ENCODE results near the gene COL2A1.

The COL2A1 gene

GRCh38 chr12:48031135-48031960, 27.1 kb upstream of the COL2A1 start:
- no peak for TF ChIP-seq CTCF (IDR thresholded peaks at IDR 0.05; ENCODE audit: low read depth, low read length)
- no peak for DNase-seq (ENCODE audit: low read depth in 2 of 2)
- no peak overlapping the region for H3K4me3 ChIP-seq (replicated peaks in 1 of 2; ENCODE audit: low read depth in 2 of 2, low read length in 2 of 2)

- H3K4me3 ChIP-seq (replicated peaks in 1 of 2; ENCODE audit: low read depth in 2 of 2, low read length in 2 of 2), result no peak overlapping the region
- DNase-seq (ENCODE audit: low read depth in 2 of 2), result no peak
- TF ChIP-seq CTCF (IDR thresholded peaks at IDR 0.05; ENCODE audit: low read depth, low read length), result no peak
Observed at GRCh38 chr12:48030173-48030650, 25.9 kb upstream of the COL2A1 start.

- no peak for TF ChIP-seq CTCF (IDR thresholded peaks at IDR 0.05; ENCODE audit: low read depth, low read length)
- DNase-seq (ENCODE audit: low read depth in 2 of 2), result no peak
- H3K4me3 ChIP-seq (replicated peaks in 1 of 2; ENCODE audit: low read depth in 2 of 2, low read length in 2 of 2), result no peak overlapping the region
Observed at GRCh38 chr12:48029491-48030172, 25.4 kb upstream of the COL2A1 start.

- no peak for DNase-seq (ENCODE audit: low read depth in 2 of 2)
- no peak for TF ChIP-seq CTCF (IDR thresholded peaks at IDR 0.05; ENCODE audit: low read depth, low read length)
- H3K4me3 ChIP-seq (replicated peaks in 1 of 2; ENCODE audit: low read depth in 2 of 2, low read length in 2 of 2), result no peak overlapping the region
Observed at GRCh38 chr12:48028541-48029431, 24.5 kb upstream of the COL2A1 start.

GRCh38 chr12:48027183-48028002, 23.1 kb upstream of the COL2A1 start:
- DNase-seq (ENCODE audit: low read depth in 2 of 2), result no peak
- H3K4me3 ChIP-seq (replicated peaks in 1 of 2; ENCODE audit: low read depth in 2 of 2, low read length in 2 of 2), result no peak overlapping the region
- TF ChIP-seq CTCF (IDR thresholded peaks at IDR 0.05; ENCODE audit: low read depth, low read length), result no peak
